Left lobe of liver (tissue), 2 donors: ENCODE results near the gene ZPR1. TPM values are rescaled to one million over a fixed set of nuclear protein-coding genes. Genes with fewer than 3 reads are reported as not detected.
A peak's percentile ranks its signal among the peaks of the same experiment; 100 is the strongest.

Source experiments
- ATAC-seq: fragments of 200-7000 bp; cut with Tn5 transposase; one replicate; pipeline ENCODE4 v1.9.1; 2020; ENCODE audit warnings: mild to moderate bottlenecking, moderate library complexity
- DNase-seq: peaks from one replicate; pipeline ENCODE4 v3.0.0-alpha.2; 2020; ENCODE audit warnings: low spot score
- total RNA-seq: library from RNA; stranded (reverse); gene quantifications from one replicate; pipeline ENCODE4 v1.2.1, GENCODE V29; 2021
- donor health status: DM: no; HTN: no; CAD: no; lungs with moderate emphysema.
- donor health status: DM: no; HTN: yes; CAD: no.

Gene ZPR1
- total RNA-seq, 1 donor from 2014 or later, result 53.4 TPM

DNA sequence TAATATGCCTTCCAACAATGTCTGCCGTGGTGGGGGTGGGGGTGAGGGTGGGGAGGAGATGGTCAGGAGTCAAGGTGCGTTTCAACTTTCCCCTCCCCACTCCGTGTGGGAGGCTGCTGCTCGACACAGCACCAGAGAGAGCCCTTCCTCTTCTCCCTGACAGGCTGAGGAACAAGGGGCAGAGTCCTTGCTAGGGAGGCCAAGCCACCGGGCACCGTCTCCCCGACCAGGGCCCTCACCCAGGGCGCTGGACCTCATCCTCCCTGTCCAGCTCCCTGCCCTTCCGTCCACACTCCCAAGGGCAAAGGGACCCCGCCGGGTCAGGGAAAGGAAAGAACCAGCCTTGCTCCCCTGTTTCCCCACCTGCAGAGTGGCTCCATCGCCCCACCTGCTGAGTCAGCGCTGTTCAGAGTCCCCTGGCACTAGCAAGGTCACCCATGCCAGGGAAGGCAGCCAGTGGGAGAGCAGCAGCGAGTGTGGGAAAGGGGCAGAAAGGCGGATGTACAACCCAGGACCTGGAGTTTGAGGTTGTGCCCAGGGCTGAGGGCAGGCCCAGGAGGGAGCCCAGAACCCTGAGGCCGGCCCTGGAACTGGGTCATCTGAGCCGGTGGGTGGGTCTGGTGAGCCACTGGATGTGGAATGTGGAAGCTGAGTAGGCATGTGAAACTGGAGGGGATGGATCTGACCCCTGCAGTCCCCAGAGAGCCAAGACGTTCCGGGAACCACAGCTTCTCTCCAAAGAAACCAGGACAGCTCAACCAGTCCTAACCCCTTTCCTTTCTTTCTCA is 62.2 kb downstream of the ZPR1 start:
- DNase-seq, result peak; percentile 88
- ATAC-seq, result peak; percentile 91

DNA sequence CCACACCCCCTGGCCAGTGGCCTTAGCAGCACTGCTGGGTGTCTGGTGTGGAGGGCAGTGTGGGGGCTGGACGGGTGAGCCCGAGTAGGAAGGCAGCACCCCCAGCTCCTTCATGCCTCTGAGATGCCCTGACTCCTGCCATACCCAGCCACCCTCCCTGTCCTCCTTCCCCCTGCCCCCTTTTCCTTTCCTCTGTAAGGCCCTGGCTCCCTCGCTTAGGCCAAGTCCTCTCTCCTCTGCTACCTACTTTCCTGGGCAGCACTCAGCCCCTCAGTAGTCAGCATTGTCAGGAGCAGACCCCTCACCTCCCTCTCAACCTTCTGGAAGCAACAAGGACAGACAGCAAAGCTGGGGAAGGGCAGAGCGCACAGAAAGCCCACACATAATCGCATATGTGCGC is 63.0 kb downstream of the ZPR1 start:
- ATAC-seq, result no peak
- DNase-seq, result no peak

Other genes starting within 250 kb of the ZPR1 start
- 4.7 TPM for gene BUD13, start 15.0 kb downstream of the ZPR1 start, total RNA-seq
- gene APOA5, start 3.9 kb upstream of the ZPR1 start, total RNA-seq, result 757 TPM
- gene APOA4, start 35.3 kb upstream of the ZPR1 start, total RNA-seq, result 102 TPM
- gene APOC3, start 41.9 kb upstream of the ZPR1 start, total RNA-seq, result 11,492 TPM
- gene APOA1, start 49.6 kb upstream of the ZPR1 start, total RNA-seq, result 9,787 TPM